Ectodermal cell (in vitro differentiated cells): ENCODE data around the gene SCAND1.
A peak's percentile ranks its signal among the peaks of the same experiment; 100 is the strongest.
"Not testable (repeated sequence)": the region's sequence is repeated elsewhere in the genome, so short reads cannot be mapped to it uniquely, and the experiment has no call there.

ENCODE experiments used
- H3K27ac ChIP-seq: 2 replicates; pipeline ENCODE4 v1.7.0; 2013; ENCODE audit warnings: mild to moderate bottlenecking, low read depth, low read length; ENCODE audit not compliant: insufficient read depth, poor library complexity, severe bottlenecking
- H3K27me3 ChIP-seq: 2 replicates; pipeline ENCODE4 v1.7.0; 2013; ENCODE audit warnings: mild to moderate bottlenecking, low read length; ENCODE audit not compliant: insufficient read depth, control insufficient read depth, poor library complexity, severe bottlenecking
- H3K36me3 ChIP-seq: one replicate; pipeline ENCODE4 v1.7.0; 2013; ENCODE audit warnings: low read length; ENCODE audit not compliant: control insufficient read depth, insufficient read depth
- H3K4me1 ChIP-seq: one replicate; pipeline ENCODE4 v1.7.0; 2013; ENCODE audit warnings: low read length; ENCODE audit not compliant: control insufficient read depth, insufficient read depth
- H3K4me3 ChIP-seq: 2 replicates; pipeline ENCODE4 v1.7.0; 2013; ENCODE audit warnings: low read depth, low read length, control low read depth; ENCODE audit not compliant: insufficient read depth
- H3K9me3 ChIP-seq: 2 replicates; pipeline ENCODE4 v1.7.0; 2013; ENCODE audit warnings: mild to moderate bottlenecking, low read length, moderate library complexity; ENCODE audit not compliant: control insufficient read depth
- WGBS, 2 experiments: methylation state at CpG; one replicate each; pipeline ENCODE4 v1.1.7; 2013; ENCODE audit warnings: missing lambda C conversion rate in 2 of 2; 5-methylcytosine and 5-hydroxymethylcytosine counted together

The SCAND1 gene

DNA sequence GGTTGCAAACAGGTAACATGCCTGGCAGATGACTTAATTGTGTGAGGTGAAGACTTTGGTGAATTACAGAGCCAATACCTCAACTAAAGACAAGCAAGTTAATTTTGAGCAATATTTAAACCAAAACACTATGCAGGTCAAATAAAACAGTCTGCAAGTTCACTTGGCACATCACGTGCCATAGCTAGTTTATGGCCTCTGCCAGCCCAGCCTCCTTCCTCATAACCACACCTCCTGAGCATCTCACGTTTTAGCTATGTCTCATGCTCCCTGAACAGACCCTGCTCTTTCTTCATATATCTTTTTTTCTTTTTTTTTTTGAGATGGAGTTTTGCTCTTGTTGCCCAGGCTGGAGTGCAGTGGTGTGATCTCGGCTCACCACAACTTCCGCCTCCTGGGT lies 9.6 kb upstream of the SCAND1 start:
- Histone ChIP-seq H3K9me3 (no peaks in the 10 kb centered on the region), H3K4me3 (no peak overlapping the region), H3K4me1 (no peaks in the 10 kb centered on the region), H3K27me3 (no peaks in the 10 kb centered on the region), H3K27ac (no peak overlapping the region), H3K36me3 (no peaks in the 10 kb centered on the region)
- WGBS, 2 experiments, result 95 to 96% methylated on average over 4 of the region's 4 CpGs

DNA sequence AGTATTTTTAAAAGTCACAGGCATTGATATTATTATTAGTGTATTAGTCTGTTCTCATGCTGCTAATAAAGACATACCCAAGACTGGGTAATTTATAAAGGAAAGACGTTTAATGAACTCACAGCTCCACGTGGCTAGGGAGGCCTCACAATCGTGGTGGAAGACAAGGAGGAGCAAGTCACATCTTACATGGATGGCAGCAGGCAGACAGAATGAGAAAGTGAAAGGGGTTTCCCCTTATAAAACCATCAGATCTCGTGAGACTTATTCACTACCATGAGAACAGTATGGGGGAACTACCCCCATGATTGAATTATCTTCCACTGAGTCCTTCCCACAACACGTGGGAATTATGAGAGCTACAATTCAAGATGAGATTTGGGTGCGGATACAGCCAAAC lies 5.0 kb upstream of the SCAND1 start:
- H3K4me1 ChIP-seq, H3K27me3 ChIP-seq, H3K36me3 ChIP-seq, H3K4me3 ChIP-seq, H3K27ac ChIP-seq, H3K9me3 ChIP-seq: not testable (repeated sequence)
- 83 to 91% methylated on average over 5 to 6 of the region's 6 CpGs for WGBS, 2 experiments

DNA sequence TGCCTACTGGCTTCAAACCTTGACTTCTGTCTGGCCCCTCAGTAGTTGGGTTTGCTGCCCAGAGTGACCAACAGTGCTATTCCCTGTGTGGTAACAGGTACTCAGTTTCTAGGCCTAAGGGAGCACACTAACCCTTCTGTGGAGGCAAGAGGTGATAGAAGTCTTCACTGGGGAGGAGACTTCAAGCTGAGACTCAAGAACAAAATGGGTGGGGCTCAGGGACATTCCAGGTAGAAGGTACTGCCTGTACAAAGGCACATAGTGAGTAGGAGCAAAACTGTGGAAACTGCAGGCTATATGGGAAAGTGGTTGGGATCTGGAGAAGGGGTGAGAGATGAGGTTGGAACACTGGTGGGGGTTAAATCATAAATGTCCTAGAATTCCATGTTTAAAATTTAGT lies 2.3 kb upstream of the SCAND1 start:
- no peak overlapping the region for H3K27ac ChIP-seq
- H3K4me1 ChIP-seq, result no peaks in the 10 kb centered on the region
- no peaks in the 10 kb centered on the region for H3K36me3 ChIP-seq
- no peak overlapping the region for H3K4me3 ChIP-seq
- no peaks in the 10 kb centered on the region for H3K27me3 ChIP-seq
- no peaks in the 10 kb centered on the region for H3K9me3 ChIP-seq

DNA sequence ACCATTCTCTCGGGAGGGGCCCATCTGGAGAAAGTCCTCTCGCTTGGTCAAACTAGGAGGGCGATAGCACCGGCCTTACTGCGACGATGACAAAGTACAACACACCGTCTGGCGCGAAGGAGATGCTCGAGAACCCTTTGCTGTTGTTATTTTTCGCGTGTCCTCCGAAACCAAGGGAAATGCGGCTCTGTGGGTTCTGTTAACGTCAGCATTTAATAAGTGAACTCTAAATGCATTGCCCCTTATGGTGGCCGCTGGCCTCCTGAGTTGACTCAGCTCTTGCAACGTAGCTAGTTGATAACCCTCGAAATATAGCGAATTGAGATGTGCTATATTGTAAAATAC lies 577 bp upstream of the SCAND1 start:
- H3K36me3 ChIP-seq, result no peaks in the 10 kb centered on the region
- H3K27ac ChIP-seq, result no peak overlapping the region
- WGBS, 2 experiments, result 9% methylated on average over 19 of the region's 19 CpGs
- H3K4me1 ChIP-seq, result no peaks in the 10 kb centered on the region
- H3K27me3 ChIP-seq, result no peaks in the 10 kb centered on the region
- no peaks in the 10 kb centered on the region for H3K9me3 ChIP-seq
- H3K4me3 ChIP-seq, result peak overlapping the region; percentile 80

DNA sequence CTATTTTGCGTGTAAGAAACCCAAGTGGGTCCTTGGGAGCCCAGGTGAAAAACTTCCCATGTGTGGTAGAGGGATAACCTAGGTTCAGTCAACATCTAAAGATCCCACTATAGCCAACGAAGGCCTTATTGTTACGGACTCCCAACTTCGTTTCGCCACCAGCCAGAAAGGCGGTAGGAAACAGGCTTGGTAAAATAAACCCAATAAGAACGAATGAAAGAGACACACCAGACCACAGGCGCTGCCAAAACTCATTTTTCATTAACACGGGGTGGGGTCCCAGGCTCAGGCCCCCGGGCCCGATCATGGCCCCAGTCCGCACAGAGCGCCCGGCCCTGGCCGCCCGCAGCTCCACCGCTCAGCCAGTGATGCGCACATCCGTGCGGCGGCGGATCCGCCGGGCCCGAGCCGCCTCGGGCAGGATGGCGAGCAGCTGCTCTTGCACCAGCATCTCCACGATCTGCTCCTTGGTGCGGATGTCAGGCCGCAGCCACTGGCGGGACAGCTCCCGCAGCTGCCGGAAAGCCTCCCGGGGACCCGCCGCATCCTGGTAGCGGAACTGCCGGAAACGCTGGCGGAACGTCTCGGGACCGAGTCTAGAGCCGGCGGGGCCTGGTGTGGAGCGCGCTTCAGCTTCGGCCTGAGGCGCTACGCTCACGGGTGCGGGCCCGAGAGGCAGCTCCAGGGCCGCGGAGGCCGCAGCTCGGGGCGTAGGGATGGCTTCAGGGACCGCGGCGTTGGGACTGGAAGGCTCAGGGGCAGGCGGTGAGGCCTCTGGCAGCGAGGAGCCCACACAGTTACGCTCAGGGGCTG lies 709 bp downstream of the SCAND1 start:
- peak overlapping the region; percentile 97 for H3K27ac ChIP-seq
- no peaks in the 10 kb centered on the region for H3K36me3 ChIP-seq
- H3K9me3 ChIP-seq, result no peaks in the 10 kb centered on the region
- H3K4me1 ChIP-seq, result no peaks in the 10 kb centered on the region
- WGBS, 2 experiments, result 1% methylated on average over 65 of the region's 65 CpGs
- no peaks in the 10 kb centered on the region for H3K27me3 ChIP-seq
- peak overlapping the region; percentile 80 for H3K4me3 ChIP-seq

DNA sequence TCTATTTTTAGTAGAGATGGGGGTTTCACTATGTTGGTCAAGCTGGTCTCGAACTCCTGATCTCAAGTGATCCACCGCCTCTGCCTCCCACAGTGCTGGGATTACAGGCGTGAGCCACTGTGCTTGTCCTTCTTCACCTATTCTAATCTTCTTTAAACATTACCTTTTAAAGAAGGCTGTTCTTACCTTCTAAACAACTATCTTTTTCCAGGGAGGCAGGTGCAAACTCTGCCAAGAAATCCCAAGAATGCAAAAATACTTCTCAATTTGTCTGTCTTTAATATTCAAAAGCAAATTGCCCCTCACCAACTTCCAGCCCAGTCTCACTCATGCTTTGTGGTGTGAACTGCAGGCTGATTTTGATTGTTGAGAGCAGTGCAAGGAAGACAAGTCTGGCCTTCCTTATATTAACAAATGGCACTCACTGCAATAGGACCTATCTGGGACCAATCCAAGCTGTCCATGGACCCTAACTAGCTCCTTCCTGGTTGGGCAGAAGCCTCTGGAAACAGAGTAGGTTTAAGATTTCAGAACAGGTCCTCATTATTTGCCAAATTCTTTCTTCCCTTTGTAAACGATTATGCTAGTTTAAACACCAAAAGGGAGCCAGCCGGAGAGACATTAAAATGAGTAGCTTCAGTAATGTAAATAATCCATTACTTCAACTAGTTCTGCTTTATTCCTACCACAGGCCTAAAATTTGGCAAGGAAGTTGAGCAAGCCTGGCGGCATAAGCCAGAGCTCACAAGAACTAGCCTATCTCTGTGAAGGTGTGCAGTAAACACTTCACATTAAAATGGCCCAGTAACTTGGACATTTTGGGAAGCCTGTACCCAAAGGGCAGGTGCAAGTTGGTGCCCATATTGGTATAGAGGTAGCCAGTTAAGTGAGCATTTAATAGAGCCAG lies 1.6 kb downstream of the SCAND1 start:
- Histone ChIP-seq H3K4me1 (no peaks in the 10 kb centered on the region), H3K27ac (peak overlapping the region; percentile 97), H3K4me3 (peak overlapping the region; percentile 80), H3K9me3 (no peaks in the 10 kb centered on the region), H3K36me3 (no peaks in the 10 kb centered on the region), H3K27me3 (no peaks in the 10 kb centered on the region)
- WGBS, 2 experiments, result 77 to 86% methylated on average over 5 to 6 of the region's 6 CpGs

DNA sequence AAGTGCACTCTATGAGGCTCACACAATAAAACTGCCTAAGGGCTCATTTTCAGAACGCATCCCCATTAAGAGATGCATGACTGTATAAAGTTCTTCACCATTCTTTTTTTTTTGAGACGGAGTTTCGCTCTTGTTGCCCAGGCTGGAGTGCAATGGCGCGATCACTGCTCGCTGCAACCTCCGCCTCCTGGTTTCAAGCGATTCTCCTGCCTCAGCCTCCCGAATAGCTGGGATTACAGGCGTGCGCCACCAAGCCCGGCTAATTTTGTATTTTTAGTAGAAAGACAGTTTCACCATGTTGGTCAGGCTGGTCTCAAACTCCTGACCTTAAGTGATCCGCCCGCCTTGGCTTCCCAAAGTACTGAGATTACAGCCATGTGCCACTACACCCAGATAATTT lies 2.2 kb downstream of the SCAND1 start:
- not testable (repeated sequence) for H3K27ac ChIP-seq, H3K4me3 ChIP-seq, H3K4me1 ChIP-seq, H3K27me3 ChIP-seq, H3K9me3 ChIP-seq, H3K36me3 ChIP-seq
- WGBS, 2 experiments, result 92 to 95% methylated on average over 14 of the region's 14 CpGs

DNA sequence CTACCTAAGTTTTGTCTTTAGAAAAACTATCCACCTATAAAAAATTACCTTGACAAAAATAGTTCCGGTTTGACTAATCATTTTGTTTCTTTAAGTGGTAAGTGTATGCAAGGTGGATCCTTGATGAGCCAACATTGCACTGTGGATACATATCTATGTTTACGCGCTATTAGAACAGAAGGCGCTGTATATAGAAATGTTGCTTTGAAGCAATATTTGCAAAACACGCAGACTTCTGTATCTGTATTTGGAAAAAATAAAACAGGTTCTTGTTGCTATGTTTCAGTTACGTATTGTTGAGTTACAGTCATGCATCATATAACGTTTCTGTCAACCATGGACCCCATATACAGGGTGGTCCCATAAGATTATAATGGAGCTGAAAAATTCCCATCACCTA lies 4.2 kb downstream of the SCAND1 start:
- Histone ChIP-seq H3K27ac (no peak overlapping the region), H3K4me3 (no peak overlapping the region), H3K36me3 (no peaks in the 10 kb centered on the region), H3K9me3 (no peaks in the 10 kb centered on the region), H3K4me1 (no peaks in the 10 kb centered on the region), H3K27me3 (no peaks in the 10 kb centered on the region)
- WGBS, 2 experiments, result 96 to 98% methylated on average over 7 of the region's 7 CpGs

DNA sequence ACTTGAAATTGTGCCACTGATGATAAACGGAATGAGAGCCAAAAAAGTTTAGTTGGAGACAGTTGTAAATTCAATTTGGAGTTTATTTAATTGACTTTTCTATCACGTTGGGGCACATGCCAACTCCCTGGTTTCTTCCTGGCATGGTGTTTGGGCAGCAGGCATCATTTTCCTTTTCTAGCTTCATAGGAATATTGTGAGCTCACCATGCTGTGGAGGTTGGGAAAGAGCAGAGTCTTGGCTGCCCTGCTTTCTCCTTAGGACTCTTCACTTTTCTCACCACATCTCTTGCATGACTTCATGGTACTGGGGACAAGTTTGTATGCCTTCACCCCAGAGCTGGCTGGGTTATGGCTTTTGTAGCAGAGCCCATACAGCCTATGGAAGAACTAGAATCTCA lies 6.4 kb downstream of the SCAND1 start:
- H3K27ac ChIP-seq, result no peak overlapping the region
- H3K9me3 ChIP-seq, result no peaks in the 10 kb centered on the region
- WGBS, 2 experiments, result 96 to 99% methylated on average over 2 of the region's 2 CpGs
- no peaks in the 10 kb centered on the region for H3K4me1 ChIP-seq
- no peaks in the 10 kb centered on the region for H3K36me3 ChIP-seq
- H3K27me3 ChIP-seq, result no peaks in the 10 kb centered on the region
- H3K4me3 ChIP-seq, result no peak overlapping the region

DNA sequence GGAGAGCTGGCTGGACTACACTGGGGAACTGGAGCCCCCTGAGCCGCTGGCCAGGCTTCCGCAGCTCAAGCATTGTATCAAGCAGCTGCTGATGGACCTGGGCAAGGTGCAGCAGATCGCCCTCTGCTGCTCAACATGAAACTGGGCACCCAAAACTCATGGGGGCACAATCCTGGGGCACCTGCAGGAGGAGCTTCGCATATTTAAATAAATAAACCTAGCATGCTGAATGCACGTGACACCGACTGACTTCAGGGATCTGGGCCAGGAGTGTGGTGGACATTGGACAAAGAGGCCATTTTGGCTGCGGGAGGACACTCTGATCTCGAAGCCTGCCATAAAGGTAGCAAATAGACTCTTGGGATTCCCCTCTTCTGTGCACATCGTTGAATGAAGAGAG lies 6.8 kb downstream of the SCAND1 start:
- WGBS, 2 experiments, result 81 to 82% methylated on average over 9 of the region's 9 CpGs

More for the DNA sequence above, 6.8 kb downstream of the SCAND1 start:
- no peak overlapping the region for H3K27ac ChIP-seq
- no peaks in the 10 kb centered on the region for H3K4me1 ChIP-seq
- no peak overlapping the region for H3K4me3 ChIP-seq
- H3K36me3 ChIP-seq, result no peaks in the 10 kb centered on the region
- H3K9me3 ChIP-seq, result no peaks in the 10 kb centered on the region
- no peaks in the 10 kb centered on the region for H3K27me3 ChIP-seq
